Tibial artery (tissue), 4 donors: ENCODE measurements around the gene CCDC157.
A peak's percentile ranks its signal among the peaks of the same experiment; 100 is the strongest.

Experiments
- DNase-seq, 2 donors: peaks; one replicate each; pipeline ENCODE4 v3.0.0-alpha.2; 2019
- H3K27ac ChIP-seq, 2 donors: fragments of 200-600 bp; sonication (generic) in 1 of 2; 1 replicate in 1 of 2; 2 replicates in 1 of 2; pipeline ENCODE4 v1.5.1; 2018 to 2019; ENCODE audit warnings: mild to moderate bottlenecking in 1 of 2
- H3K27me3 ChIP-seq, 2 donors: fragments of 200-600 bp; sonication (generic) in 1 of 2; one replicate each; pipeline versions ENCODE4 v1.5.1 to v1.6.0; 2016 to 2019
- H3K36me3 ChIP-seq, 3 donors: fragments of 200-600 bp; sonication (generic) in 2 of 3; one replicate each; pipeline ENCODE4 v1.5.1; 2016 to 2019; ENCODE audit warnings: mild to moderate bottlenecking in 2 of 3
- H3K4me1 ChIP-seq, 4 donors: fragments of 200-600 bp; sonication (generic) in 2 of 4; 1 replicate in 3 of 4; 2 replicates in 1 of 4; pipeline ENCODE4 v1.5.1; 2016 to 2019
- H3K4me3 ChIP-seq, 2 donors: fragments of 200-600 bp; sonication (generic) in 1 of 2; 1 replicate in 1 of 2; 2 replicates in 1 of 2; pipeline ENCODE4 v1.5.1; 2018 to 2019; ENCODE audit warnings: mild to moderate bottlenecking in 2 of 2
- H3K9me3 ChIP-seq, 3 donors: fragments of 200-600 bp; sonication (generic) in 1 of 3; one replicate each; pipeline ENCODE4 v1.5.1; 2016 to 2019
- CTCF ChIP-seq, 2 experiments: fragments of 200-600 bp in 1 of 2; fragments of 450-650 bp in 1 of 2; IDR thresholded peaks; one replicate each; pipeline ENCODE4 v1.5.1; 2017 to 2019; ENCODE audit warnings: antibody characterized with exemption in 2 of 2, mild to moderate bottlenecking in 1 of 2, moderate library complexity in 1 of 2
- intact Hi-C: fragments of 100-400 bp; cut with DNase I; formaldehyde crosslinking; loops from one replicate; pipeline ENCODE4 v1.15.0; 2023; ENCODE audit warnings: low total_unique reads

CCDC157 gene

GRCh38 chr22:30396871-30397655 lies 40.3 kb downstream of the CCDC157 start, which contains the start of gene SEC14L2:
Gene SEC14L2 (plus strand): TSS chr22:30397018. CDS start chr22:30397117, 99 bp downstream.
- intact Hi-C loops, result no loop called here

GRCh38 chr22:30397656-30398635 lies 41.1 kb downstream of the CCDC157 start:
- Histone ChIP-seq H3K27me3 (peaks cover 3 to 43% of the 10 kb centered on the region in 2 donors), H3K36me3 (no peaks in the 10 kb centered on the region), H3K9me3 (no peaks in the 10 kb centered on the region), H3K4me1 (peaks cover 0 to 40% (median 21%) of the 10 kb centered on the region in 4 donors), H3K4me3 (peak overlapping the region; percentile 50 to 61), H3K27ac (peak overlapping the region; percentile 51 to 56)
- DNase-seq, result no peak
- TF ChIP-seq CTCF (IDR thresholded peaks at IDR 0.05), result no peak
- intact Hi-C loops, result no loop called here

More at GRCh38 chr22:30396871-30397655, 40.3 kb downstream of the CCDC157 start, which contains the start of gene SEC14L2:
- Histone ChIP-seq H3K4me3 (peak within 1 kb of the TSS; percentile 50 to 61), H3K27me3 (peaks cover 3 to 50% of the 10 kb centered on the region in 2 donors), H3K9me3 (no peaks in the 10 kb centered on the region), H3K36me3 (no peaks in the 10 kb centered on the region), H3K27ac (peak within 1 kb of the TSS; percentile 51 to 56), H3K4me1 (peaks cover 0 to 36% (median 21%) of the 10 kb centered on the region in 4 donors)
- peak; percentile 70 to 83 for DNase-seq
- no peak for TF ChIP-seq CTCF (IDR thresholded peaks at IDR 0.05)

GRCh38 chr22:30398685-30399680 lies 42.2 kb downstream of the CCDC157 start:
- intact Hi-C loops, result no loop called here
- peak overlapping the region in 1 of 2 donors; percentile 38 for H3K27ac ChIP-seq
- H3K4me3 ChIP-seq, result peak overlapping the region in 1 of 2 donors; percentile 61

GRCh38 chr22:30399718-30400117 lies 42.9 kb downstream of the CCDC157 start:
- Histone ChIP-seq H3K36me3 (no peaks in the 10 kb centered on the region), H3K27ac (peak overlapping the region in 1 of 2 donors; percentile 38), H3K4me3 (no peak overlapping the region), H3K4me1 (peaks cover 0 to 40% (median 21%) of the 10 kb centered on the region in 4 donors), H3K9me3 (no peaks in the 10 kb centered on the region), H3K27me3 (peaks cover 3 to 32% of the 10 kb centered on the region in 2 donors)
- intact Hi-C loops, result no loop called here
- DNase-seq, result no peak
- no peak for TF ChIP-seq CTCF (IDR thresholded peaks at IDR 0.05)

More at GRCh38 chr22:30398685-30399680, 42.2 kb downstream of the CCDC157 start:
- Histone ChIP-seq H3K27me3 (peaks cover 3 to 34% of the 10 kb centered on the region in 2 donors), H3K36me3 (no peaks in the 10 kb centered on the region), H3K9me3 (no peaks in the 10 kb centered on the region), H3K4me1 (peaks cover 0 to 40% (median 21%) of the 10 kb centered on the region in 4 donors)
- TF ChIP-seq CTCF (IDR thresholded peaks at IDR 0.05), result no peak
- no peak for DNase-seq
